Large intestine (tissue), 3 donors: ENCODE measurements around the gene BRI3. TPM values are rescaled to one million over a fixed set of nuclear protein-coding genes. Genes with fewer than 3 reads are reported as not detected.

Experiments used
- DNase-seq, 2 donors: peaks; one replicate each; pipeline versions ENCODE4 v3.0.0 to v3.0.0-alpha.2; 2013
- H3K27ac ChIP-seq: one replicate; pipeline ENCODE4 v1.5.1; 2013; ENCODE audit warnings: low read length
- H3K27me3 ChIP-seq: 2 replicates; pipeline ENCODE4 v1.6.1; 2013; ENCODE audit warnings: low read length; ENCODE audit not compliant: control insufficient read depth, insufficient read depth
- H3K36me3 ChIP-seq: 2 replicates; pipeline ENCODE4 v1.6.1; 2013; ENCODE audit warnings: low read length; ENCODE audit not compliant: control insufficient read depth, insufficient read depth
- H3K4me1 ChIP-seq: one replicate; pipeline ENCODE4 v1.6.1; 2013; ENCODE audit warnings: low read length; ENCODE audit not compliant: control insufficient read depth, insufficient read depth
- H3K4me3 ChIP-seq: one replicate; pipeline ENCODE4 v1.5.1; 2013; ENCODE audit warnings: low read length
- H3K9me3 ChIP-seq: one replicate; pipeline ENCODE4 v1.6.1; 2013; ENCODE audit warnings: mild to moderate bottlenecking, low read depth, low read length, moderate library complexity; ENCODE audit not compliant: control insufficient read depth
- WGBS: methylation state at CpG from one replicate; pipeline ENCODE4 v1.1.5; 2013; ENCODE audit warnings: low lambda C conversion rate; ENCODE audit not compliant: insufficient coverage; 5-methylcytosine and 5-hydroxymethylcytosine counted together
- polyA plus RNA-seq: library from polyadenylated mRNA; unstranded; fragments of 120-200 nt; gene quantifications from one replicate; pipeline ENCODE4 v1.2.1, GENCODE V29; 2013

BRI3 gene
- polyA plus RNA-seq, 1 donor, result 207 TPM

GRCh38 chr7:98251601-98252424, 29.7 kb upstream of the BRI3 start, which contains the start of gene TECPR1:
Gene TECPR1 (minus strand): TSS chr7:98252232. CDS start chr7:98246146, 6,086 bp downstream.
- H3K4me1 ChIP-seq, result peaks cover 16% of the 10 kb centered on the region
- H3K9me3 ChIP-seq, result no peaks in the 10 kb centered on the region
- H3K4me3 ChIP-seq, result peak within 1 kb of the TSS; percentile 89
- peak; percentile 95 to 98 for DNase-seq
- H3K27me3 ChIP-seq, result no peaks in the 10 kb centered on the region
- H3K27ac ChIP-seq, result peak within 1 kb of the TSS; percentile 84
- no CpG with 5 or more reads among the region's 69 CpGs for WGBS
- peaks cover 2% of the 10 kb centered on the region for H3K36me3 ChIP-seq

- H3K27me3 ChIP-seq, result no peaks in the 10 kb centered on the region
Measured at GRCh38 chr7:98252425-98253054, 28.9 kb upstream of the BRI3 start.

GRCh38 chr7:98254516-98254915, 27.0 kb upstream of the BRI3 start:
- 40% methylated on average over 1 of the region's 4 CpGs for WGBS
- Histone ChIP-seq H3K4me1 (peaks cover 16% of the 10 kb centered on the region), H3K9me3 (no peaks in the 10 kb centered on the region), H3K4me3 (no peak overlapping the region), H3K36me3 (peaks cover 7% of the 10 kb centered on the region), H3K27me3 (no peaks in the 10 kb centered on the region), H3K27ac (no peak overlapping the region)
- no peak for DNase-seq

More at GRCh38 chr7:98252425-98253054, 28.9 kb upstream of the BRI3 start:
- Histone ChIP-seq H3K4me1 (peaks cover 16% of the 10 kb centered on the region), H3K36me3 (peaks cover 4% of the 10 kb centered on the region), H3K27ac (peak overlapping the region; percentile 84), H3K4me3 (peak overlapping the region; percentile 89), H3K9me3 (no peaks in the 10 kb centered on the region)
- DNase-seq, result no peak
- WGBS, result no CpG with 5 or more reads among the region's 32 CpGs

- Histone ChIP-seq H3K9me3 (no peaks in the 10 kb centered on the region), H3K27ac (no peak overlapping the region), H3K27me3 (no peaks in the 10 kb centered on the region), H3K4me3 (no peak overlapping the region), H3K4me1 (peaks cover 16% of the 10 kb centered on the region), H3K36me3 (peaks cover 7% of the 10 kb centered on the region)
- 100% methylated on average over 2 of the region's 11 CpGs for WGBS
- no peak for DNase-seq
Measured at GRCh38 chr7:98254951-98255610, 26.4 kb upstream of the BRI3 start.

DNA sequence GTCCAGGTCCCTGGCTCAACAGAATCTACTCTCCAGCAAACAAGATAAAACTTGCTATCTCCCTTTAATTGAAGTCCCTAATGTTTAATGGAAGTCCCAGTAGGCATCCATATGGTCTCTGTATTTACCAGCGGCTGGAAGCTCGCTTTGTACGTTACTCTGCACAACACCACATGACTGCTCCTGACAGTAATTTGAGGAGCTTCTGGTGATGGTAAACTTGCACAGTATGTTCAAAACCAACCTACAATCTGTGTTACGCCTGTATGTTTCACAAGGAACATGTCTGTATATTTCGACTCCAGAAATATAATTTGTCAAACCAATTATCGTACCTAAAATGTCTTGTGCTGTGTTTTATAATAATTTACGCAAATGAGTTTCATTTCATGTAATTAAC, 25.1 kb upstream of the BRI3 start:
- Histone ChIP-seq H3K4me1 (peaks cover 6% of the 10 kb centered on the region), H3K27ac (no peak overlapping the region), H3K9me3 (no peaks in the 10 kb centered on the region), H3K4me3 (no peak overlapping the region), H3K27me3 (no peaks in the 10 kb centered on the region), H3K36me3 (peaks cover 14% of the 10 kb centered on the region)
- 100% methylated on average over 2 of the region's 7 CpGs for WGBS
- no peak for DNase-seq

DNA sequence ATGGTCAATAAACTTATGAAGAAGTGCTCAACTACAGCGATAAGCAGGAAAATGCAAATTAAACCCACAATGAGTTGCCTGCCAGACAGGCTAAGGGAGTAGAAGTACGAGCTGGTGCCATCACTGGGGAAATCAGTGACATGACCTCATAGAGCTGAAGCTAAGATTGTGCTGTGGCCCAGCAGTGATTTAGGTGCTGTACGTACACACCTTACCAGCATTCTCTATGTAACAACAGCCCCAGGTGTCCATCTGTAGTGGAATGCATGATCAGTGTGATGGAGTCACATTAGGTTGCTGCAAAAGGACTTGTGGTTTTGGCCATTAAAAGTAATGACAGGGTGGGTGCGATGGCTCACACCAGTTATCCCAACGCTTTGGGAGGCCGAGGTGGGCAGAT, 23.8 kb upstream of the BRI3 start:
- Histone ChIP-seq H3K4me3 (no peak overlapping the region), H3K27me3 (no peaks in the 10 kb centered on the region), H3K4me1 (peaks cover 5% of the 10 kb centered on the region), H3K27ac (no peak overlapping the region), H3K9me3 (no peaks in the 10 kb centered on the region), H3K36me3 (peaks cover 15% of the 10 kb centered on the region)
- DNase-seq, result no peak
- WGBS, result no CpG with 5 or more reads among the region's 6 CpGs

- no peak overlapping the region for H3K4me3 ChIP-seq
- WGBS, result 100% methylated on average over 2 of the region's 5 CpGs
- no peak overlapping the region for H3K27ac ChIP-seq
- H3K4me1 ChIP-seq, result no peaks in the 10 kb centered on the region
- peaks cover 5% of the 10 kb centered on the region for H3K36me3 ChIP-seq
- H3K9me3 ChIP-seq, result no peaks in the 10 kb centered on the region
- DNase-seq, result no peak
- no peaks in the 10 kb centered on the region for H3K27me3 ChIP-seq
Measured at GRCh38 chr7:98265841-98266271, 15.6 kb upstream of the BRI3 start.

DNA sequence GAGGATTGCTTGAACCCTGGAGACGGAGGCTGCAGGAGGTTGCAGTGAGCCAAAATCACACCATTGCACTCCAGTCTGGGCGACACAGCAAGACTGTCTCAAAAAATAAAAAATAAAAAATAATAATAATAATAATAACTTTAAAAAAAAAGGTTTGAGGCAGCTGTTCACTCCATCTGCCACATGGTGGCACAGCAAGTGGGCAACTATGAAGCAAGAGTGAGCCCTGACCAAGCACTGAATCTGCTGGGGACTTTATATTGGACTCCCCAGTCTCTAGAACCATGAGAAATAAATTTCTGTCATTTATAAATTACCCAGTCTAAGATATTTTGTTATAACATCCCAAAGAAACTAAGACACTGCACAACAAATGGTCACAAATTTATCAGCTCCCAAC, 14.6 kb upstream of the BRI3 start:
- no peaks in the 10 kb centered on the region for H3K27me3 ChIP-seq
- no CpG with 5 or more reads among the region's 2 CpGs for WGBS
- H3K9me3 ChIP-seq, result no peaks in the 10 kb centered on the region
- DNase-seq, result no peak
- no peaks in the 10 kb centered on the region for H3K36me3 ChIP-seq
- H3K4me1 ChIP-seq, result no peaks in the 10 kb centered on the region
- H3K4me3 ChIP-seq, result no peak overlapping the region
- no peak overlapping the region for H3K27ac ChIP-seq

DNA sequence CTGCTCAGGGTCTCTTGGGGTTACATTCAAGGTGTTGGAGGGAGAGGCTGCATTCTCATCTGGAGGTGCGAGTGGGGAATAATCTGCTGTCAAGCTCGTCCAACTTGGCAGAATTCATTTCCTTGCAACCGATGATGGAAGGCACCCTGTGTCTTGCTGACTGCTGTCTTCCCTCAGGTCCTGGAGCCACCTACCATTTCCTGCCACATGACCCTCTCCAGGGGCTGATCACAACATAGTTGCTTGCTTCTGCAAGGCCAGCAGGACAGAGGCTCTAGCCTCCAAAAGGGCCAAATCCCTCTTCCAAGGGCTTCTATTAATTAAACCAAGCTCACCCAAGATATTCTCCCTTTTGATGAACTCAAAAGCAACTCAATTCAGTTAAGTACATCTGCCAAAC, 14.2 kb upstream of the BRI3 start:
- DNase-seq, result no peak
- no peaks in the 10 kb centered on the region for H3K27me3 ChIP-seq
- H3K36me3 ChIP-seq, result no peaks in the 10 kb centered on the region
- no peaks in the 10 kb centered on the region for H3K4me1 ChIP-seq
- H3K9me3 ChIP-seq, result no peaks in the 10 kb centered on the region
- WGBS, result no CpG with 5 or more reads among the region's 3 CpGs
- no peak overlapping the region for H3K4me3 ChIP-seq
- no peak overlapping the region for H3K27ac ChIP-seq

- 10% methylated on average over 2 of the region's 5 CpGs for WGBS
- DNase-seq, result peak in 1 of 2 donors; percentile 65
- H3K27ac ChIP-seq, result peak overlapping the region; percentile 44
Measured at GRCh38 chr7:98276241-98276761, 5.2 kb upstream of the BRI3 start.

More at GRCh38 chr7:98276241-98276761, 5.2 kb upstream of the BRI3 start:
- Histone ChIP-seq H3K36me3 (no peaks in the 10 kb centered on the region), H3K4me3 (no peak overlapping the region), H3K4me1 (no peaks in the 10 kb centered on the region), H3K9me3 (no peaks in the 10 kb centered on the region), H3K27me3 (no peaks in the 10 kb centered on the region)
